Fibroblast of mammary gland (primary cell): ENCODE measurements around the gene PSMB4.

Experiments used
- DNase-seq: peaks from one replicate; pipeline ENCODE4 v3.0.0-alpha.2; 2010; ENCODE audit warnings: low read depth
- H3K4me3 ChIP-seq: 2 replicates; pipeline ENCODE4 v1.5.1; 2011; ENCODE audit warnings: low read depth, mild to moderate bottlenecking, low read length, moderate library complexity; ENCODE audit not compliant: control insufficient read depth
- TF ChIP-seq, protein P1 (sequence below): conservative IDR thresholded peaks from 2 replicates; pipeline ENCODE4 v1.5.1; 2011; ENCODE audit warnings: low read depth, low read length, inconsistent platforms; ENCODE audit not compliant: control insufficient read depth, insufficient read depth

Gene PSMB4

GRCh38 chr1:151443846-151444782 is 44.7 kb downstream of the PSMB4 start:
- no peak overlapping the region for H3K4me3 ChIP-seq
- TF ChIP-seq, protein P1, sequence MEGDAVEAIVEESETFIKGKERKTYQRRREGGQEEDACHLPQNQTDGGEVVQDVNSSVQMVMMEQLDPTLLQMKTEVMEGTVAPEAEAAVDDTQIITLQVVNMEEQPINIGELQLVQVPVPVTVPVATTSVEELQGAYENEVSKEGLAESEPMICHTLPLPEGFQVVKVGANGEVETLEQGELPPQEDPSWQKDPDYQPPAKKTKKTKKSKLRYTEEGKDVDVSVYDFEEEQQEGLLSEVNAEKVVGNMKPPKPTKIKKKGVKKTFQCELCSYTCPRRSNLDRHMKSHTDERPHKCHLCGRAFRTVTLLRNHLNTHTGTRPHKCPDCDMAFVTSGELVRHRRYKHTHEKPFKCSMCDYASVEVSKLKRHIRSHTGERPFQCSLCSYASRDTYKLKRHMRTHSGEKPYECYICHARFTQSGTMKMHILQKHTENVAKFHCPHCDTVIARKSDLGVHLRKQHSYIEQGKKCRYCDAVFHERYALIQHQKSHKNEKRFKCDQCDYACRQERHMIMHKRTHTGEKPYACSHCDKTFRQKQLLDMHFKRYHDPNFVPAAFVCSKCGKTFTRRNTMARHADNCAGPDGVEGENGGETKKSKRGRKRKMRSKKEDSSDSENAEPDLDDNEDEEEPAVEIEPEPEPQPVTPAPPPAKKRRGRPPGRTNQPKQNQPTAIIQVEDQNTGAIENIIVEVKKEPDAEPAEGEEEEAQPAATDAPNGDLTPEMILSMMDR: peak; percentile 84
- peak; percentile 85 for DNase-seq

- H3K4me3 ChIP-seq: no peak overlapping the region
- TF ChIP-seq, protein P1: no peak
- no peak for DNase-seq
These were observed 45.4 kb downstream of the PSMB4 start for GRCh38 chr1:151444783-151445177.

DNA sequence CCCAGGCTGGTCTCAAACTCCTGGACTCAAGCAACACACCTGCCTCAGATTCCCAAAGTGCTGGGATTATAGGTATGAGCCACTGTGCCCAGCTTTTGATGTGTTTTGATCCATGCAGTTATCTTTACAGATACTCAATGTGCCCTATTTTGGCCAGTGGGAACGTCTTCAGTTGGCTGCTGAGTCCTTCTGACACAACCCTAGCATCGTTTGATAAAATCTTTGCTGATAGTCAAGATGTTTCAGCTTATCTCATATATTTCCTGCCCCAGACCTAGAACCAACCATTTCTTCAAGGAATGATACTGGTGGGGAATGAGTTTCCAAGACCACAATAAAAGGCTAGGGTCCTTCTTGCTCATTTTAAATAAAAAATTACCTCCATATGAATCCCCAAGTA is 48.3 kb downstream of the PSMB4 start:
- no peak for DNase-seq
- TF ChIP-seq, protein P1: no peak
- no peak overlapping the region for H3K4me3 ChIP-seq
